A673 (cell line): Measurements from ENCODE around the gene ZC3H7B.

ENCODE experiments used
- EZH2 ChIP-seq: fragments of 200-600 bp; sonication (generic); IDR thresholded peaks from 2 replicates; pipeline ENCODE4 v1.6.1; 2017; ENCODE audit warnings: borderline replicate concordance, low read depth, mild to moderate bottlenecking, mixed read lengths, antibody characterized with exemption, low read length; ENCODE audit not compliant: poor library complexity, severe bottlenecking
- TF ChIP-seq, protein P1 (sequence below): fragments of 300-800, 200-600 bp; sonication (generic); conservative IDR thresholded peaks from 2 replicates; pipeline ENCODE4 v1.5.1; 2017; ENCODE audit warnings: low read depth, mild to moderate bottlenecking, antibody characterized with exemption, low read length, moderate library complexity, mixed read lengths

DNA sequence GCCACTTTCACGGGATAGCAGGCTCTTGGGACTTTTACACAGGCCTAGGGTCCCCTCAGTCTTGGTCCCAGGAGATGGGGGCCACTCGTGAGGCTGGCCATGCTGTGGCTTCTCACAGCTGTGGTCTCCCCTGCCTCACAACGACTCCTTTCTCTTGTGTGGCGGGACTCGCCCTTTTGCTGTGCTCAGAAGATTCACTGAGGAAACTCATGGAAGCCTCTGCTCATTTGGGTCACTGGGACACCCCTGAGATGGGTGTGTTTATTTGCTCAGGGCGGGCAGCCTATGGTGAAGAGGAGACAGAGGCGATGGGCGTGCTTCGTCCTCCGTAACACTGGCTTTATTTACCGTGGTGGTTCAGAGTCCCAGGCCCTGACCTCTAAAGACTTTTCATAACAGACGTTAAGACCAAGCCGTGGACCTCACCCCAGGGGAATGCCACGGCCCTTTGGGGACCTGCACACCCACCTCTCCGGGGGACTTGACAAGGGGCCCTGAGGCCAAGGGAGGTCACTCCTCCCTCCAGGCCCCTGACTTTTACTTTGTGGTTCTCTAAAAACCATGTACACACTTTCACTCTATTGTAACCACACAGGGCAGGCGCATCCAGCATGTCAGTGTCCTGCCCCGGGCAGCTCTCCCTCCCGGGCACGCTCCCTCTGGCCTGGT is 96.0 kb downstream of the ZC3H7B start:
- TF ChIP-seq, protein P1, sequence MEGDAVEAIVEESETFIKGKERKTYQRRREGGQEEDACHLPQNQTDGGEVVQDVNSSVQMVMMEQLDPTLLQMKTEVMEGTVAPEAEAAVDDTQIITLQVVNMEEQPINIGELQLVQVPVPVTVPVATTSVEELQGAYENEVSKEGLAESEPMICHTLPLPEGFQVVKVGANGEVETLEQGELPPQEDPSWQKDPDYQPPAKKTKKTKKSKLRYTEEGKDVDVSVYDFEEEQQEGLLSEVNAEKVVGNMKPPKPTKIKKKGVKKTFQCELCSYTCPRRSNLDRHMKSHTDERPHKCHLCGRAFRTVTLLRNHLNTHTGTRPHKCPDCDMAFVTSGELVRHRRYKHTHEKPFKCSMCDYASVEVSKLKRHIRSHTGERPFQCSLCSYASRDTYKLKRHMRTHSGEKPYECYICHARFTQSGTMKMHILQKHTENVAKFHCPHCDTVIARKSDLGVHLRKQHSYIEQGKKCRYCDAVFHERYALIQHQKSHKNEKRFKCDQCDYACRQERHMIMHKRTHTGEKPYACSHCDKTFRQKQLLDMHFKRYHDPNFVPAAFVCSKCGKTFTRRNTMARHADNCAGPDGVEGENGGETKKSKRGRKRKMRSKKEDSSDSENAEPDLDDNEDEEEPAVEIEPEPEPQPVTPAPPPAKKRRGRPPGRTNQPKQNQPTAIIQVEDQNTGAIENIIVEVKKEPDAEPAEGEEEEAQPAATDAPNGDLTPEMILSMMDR: no peak
- no peak for TF ChIP-seq EZH2
